T-helper 9 cell (primary cell): ENCODE data around the gene PABPC1L.

Experiments
- DNase-seq: peaks from one replicate; pipeline ENCODE4 v3.0.0-alpha.2; 2020

Gene PABPC1L

DNA sequence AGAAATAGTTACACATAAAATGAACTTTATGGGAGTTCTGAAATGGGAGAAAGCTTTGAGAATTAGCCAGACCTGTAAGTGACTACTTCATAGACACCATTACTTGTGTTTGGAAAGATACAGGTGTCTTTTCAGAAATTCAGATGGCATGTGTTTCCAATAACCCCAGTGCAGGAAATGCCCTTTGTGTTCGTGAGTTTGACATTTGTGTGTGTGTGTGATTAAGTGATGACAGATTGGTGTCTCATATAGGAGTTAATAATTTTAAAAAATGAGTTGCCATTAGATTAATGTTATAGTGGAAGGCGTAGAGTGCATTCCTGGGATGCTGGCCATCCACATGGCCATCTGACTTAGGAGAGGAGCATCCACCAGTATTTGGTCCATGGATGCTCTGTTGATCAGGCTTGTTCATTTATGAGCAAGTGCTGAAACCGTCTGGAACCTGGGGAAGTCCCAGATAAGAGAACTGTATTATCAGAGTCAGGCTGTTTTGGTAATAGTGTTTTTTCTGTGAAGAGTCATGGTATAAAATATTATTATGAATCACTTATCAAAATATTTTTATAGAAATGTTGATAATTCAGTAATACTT lies 59.5 kb downstream of the PABPC1L start:
- DNase-seq: no peak

DNA sequence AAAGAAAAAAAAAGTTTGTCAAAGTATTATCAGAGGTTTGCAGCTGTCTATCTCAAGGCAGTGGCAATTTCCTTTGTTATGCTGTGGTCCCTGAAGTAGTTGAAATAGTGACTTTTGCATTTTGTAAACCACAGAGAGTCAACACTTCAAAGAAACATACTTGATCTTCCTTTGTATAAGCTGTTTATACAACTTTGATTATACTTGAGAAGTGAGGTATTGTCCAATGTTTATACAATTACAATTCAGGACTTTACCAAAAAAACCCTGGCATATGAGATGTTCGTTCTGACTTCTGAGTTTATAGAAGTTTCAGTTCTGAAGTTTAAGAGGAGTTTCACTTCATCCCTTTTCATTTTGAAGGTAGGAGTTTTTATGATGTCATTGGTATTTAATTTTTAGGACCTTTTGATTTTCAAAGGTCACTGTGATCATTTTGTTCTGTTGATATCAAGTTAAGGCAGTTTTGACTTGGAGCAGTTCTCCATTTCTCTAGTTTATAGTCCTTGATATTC lies 60.4 kb downstream of the PABPC1L start:
- DNase-seq: no peak

DNA sequence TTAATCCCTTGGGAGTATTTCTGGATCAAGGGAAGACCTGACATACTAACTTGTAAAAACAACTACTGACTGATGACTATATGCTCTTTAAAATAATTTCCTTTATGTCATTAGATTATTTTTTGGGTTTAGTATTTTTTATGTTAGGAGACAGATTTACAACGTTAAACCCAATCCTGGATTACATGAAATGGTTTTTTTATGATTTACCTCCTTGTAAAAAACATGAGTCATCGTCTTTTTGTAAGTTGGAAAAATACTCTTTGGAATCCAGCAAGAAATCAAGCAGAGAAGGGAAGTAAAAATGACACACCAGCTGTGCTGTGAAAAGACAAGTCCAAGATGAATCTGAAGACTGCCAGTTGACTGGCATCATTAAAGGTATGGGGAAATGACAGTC lies 63.2 kb downstream of the PABPC1L start:
- DNase-seq: no peak

DNA sequence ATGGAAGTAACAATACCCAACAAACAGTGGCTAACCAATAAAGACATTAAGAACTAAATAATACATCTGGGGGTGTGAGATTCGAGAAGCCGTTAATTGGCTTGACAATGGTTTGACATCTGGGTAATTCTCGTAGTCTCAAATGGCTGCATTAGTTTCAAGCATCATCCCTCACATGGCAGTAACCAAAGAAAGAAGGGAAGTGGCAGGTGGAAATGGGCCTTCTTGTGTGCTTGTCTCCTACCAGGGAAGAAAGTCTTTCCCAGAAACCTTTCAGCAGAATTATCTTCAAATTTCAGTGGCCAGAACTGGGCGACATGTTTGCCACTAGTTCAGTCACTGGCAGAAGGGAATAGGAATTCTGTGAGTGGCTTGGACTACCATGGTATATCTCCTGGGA lies 66.8 kb downstream of the PABPC1L start:
- no peak for DNase-seq

DNA sequence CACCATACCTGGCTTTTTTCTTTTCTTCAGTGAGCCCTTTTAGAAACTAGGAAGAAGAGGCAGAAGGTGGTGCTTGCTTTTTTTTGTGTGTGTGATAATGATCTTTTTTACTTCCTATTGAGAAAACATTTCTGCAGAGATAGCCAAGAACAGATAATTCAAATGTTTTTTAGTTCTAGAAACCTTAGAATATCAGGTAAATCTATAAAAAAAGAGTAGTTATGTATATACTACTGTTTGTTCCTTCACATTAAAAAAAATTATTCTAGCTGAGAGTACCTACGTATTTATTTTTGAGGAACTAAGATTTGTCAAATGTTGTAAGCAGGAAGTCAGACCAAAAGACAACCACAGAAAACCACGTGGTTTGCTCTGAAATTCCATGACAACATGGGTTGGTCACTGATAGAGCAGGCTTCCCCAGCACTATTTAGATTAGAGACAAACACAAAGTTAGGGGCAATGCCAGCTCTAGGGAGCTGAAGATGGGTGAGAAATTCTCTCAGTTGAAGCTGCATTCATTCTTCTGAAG lies 69.3 kb downstream of the PABPC1L start:
- peak; percentile 51 for DNase-seq

DNA sequence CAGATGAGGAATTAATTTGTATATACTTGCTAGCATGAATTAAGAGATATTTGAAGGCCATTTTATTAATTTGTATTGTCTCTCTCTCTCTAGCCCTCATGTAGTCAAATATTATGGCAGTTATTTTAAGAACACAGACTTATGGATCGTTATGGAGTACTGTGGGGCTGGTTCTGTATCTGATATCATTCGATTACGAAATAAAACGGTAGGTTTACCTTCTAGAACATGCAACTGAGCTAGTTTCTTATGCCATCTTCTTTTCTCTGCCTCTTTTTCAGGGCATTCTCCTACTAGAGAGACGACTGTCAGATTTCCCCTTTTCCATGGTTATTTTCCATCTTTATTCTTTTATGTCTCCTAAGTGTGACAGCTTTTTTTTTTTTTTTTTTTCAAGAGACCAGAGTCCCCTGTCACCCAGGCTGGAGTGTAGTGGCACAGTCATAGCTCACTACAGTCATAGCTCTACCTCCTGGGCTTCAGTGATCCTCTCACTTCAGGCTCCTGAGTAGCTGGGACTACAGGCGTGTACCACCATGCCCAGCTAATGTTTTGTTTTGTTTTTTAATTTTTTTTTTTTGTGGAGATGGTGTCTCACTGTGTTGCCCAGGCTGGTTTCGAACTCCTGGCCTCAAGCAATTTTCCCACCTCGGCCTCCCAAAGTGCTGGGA lies 72.0 kb downstream of the PABPC1L start:
- no peak for DNase-seq

DNA sequence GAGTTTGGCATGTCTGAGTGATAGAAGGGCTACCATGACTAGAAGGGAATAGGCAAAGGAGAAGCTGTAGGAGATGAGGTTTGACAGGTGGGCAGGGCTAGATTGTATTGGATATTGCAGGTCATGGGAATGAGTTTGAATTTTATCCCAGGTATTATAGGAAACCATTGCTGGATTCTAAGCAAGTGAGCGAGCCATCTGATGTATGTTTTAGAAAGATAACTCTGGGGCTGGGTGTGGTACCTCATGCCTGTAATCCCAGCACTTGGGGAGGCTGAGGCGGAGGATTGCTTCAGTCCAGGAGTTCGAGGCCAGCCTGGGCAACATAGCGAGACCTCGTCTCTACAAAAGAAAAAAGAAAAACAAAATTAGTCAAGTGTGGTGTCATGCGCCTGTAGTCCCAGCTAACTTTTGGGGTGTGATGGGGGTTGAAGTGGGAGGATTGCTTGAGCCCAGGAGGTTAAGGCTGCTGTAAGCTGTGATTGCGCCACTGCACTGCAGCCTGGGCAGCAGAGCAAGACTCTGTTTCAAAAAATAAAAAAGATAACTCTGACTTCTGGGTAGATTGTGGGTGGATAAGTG lies 73.3 kb downstream of the PABPC1L start:
- DNase-seq: no peak

DNA sequence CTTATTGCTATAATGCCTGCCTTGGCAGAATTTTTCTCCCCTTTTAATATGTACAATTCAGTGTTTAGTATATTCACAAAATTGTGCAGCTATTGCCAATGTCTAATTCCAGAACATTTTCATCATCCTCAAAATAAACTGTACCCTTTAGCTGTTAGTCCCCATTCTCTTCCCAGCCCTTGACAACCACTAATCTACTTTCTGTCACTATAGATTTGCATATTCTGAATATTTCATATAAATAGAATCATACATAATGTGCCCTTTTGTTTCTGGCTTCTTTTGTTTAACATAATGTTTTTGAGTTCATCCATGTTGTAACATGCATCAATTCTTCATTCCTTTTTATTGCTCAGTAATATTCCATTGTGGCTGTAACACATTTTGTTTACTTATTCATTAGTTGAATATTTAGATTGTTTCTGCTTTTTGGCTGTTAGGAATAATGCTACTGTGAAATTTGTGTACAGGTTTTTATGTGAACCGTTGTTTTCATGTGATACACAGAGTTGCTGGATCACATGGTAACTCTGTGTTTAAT lies 78.8 kb downstream of the PABPC1L start:
- DNase-seq: no peak
